Endothelial cell of umbilical vein (primary cell): ENCODE results near the gene KPNA2. TPM values are rescaled to one million over a fixed set of nuclear protein-coding genes. Genes with fewer than 3 reads are reported as not detected.

Experiments used
- BruUV-seq: library from RNA; stranded (reverse); fragments of 400-500 nt; replicated peaks from 2 replicates; lab custom pipeline; 2021; lab: Mats Ljungman, UMichigan
- CTCF ChIA-PET: fragments of 300-600, 350-600 bp; sonication (Branson Sonifier 250); formaldehyde crosslinking; loops from one replicate; lab custom pipeline; 2021; ENCODE audit warnings: antibody characterized with exemption, inconsistent platforms; lab: Charles Lee
- POLR2A ChIA-PET: fragments of 300-600, 350-600 bp; sonication (Branson Sonifier 250); formaldehyde crosslinking; loops from one replicate; lab custom pipeline; 2021; ENCODE audit warnings: antibody characterized with exemption, inconsistent platforms; lab: Charles Lee
- DNase-seq: peaks from one replicate; pipeline ENCODE4 v3.0.0-alpha.2; 2011; ENCODE audit warnings: low read depth, low spot score
- FAIRE-seq: peaks from 2 replicates; lab custom pipeline; 2011; peaks lifted over from hg19 to GRCh38; lab: Jason Lieb, UNC
- H2AFZ ChIP-seq: 2 replicates; pipeline ENCODE4 v1.6.0; 2012; ENCODE audit warnings: low read depth, low read length, control low read depth, inconsistent platforms
- H3K27ac ChIP-seq: 2 replicates; pipeline ENCODE4 v1.5.1; 2011; ENCODE audit warnings: low read depth, mild to moderate bottlenecking, control low read depth, low read length, moderate library complexity; ENCODE audit not compliant: insufficient read depth
- H3K27me3 ChIP-seq, 2 experiments: 2 replicates each; pipeline versions ENCODE4 v1.6.0 to v1.6.1; 2011; ENCODE audit warnings: low read length in 2 of 2, mixed read lengths in 1 of 2; ENCODE audit not compliant: control insufficient read depth in 2 of 2, insufficient read depth in 2 of 2
- H3K36me3 ChIP-seq, 2 experiments: 2 replicates in 1 of 2; 3 replicates in 1 of 2; pipeline ENCODE4 v1.5.1; 2011; ENCODE audit warnings: low read length in 2 of 2, mild to moderate bottlenecking in 1 of 2, moderate library complexity in 1 of 2; ENCODE audit not compliant: control insufficient read depth in 2 of 2, insufficient read depth in 2 of 2; ENCODE audit errors: extremely low read depth in 1 of 2
- H3K4me1 ChIP-seq: 3 replicates; pipeline ENCODE4 v1.5.1; 2011; ENCODE audit warnings: mild to moderate bottlenecking, low read length; ENCODE audit not compliant: control insufficient read depth, insufficient read depth; ENCODE audit errors: extremely low read depth
- H3K4me2 ChIP-seq: 2 replicates; pipeline ENCODE4 v1.6.1; 2011; ENCODE audit warnings: low read length, control low read depth, mixed read lengths; ENCODE audit not compliant: insufficient read depth
- H3K4me3 ChIP-seq, 3 experiments: fragments of 200-600 bp in 1 of 3; sonication (generic), shearing (Covaris generic) in 1 of 3; replicated peaks in 1 of 3; 2 replicates each; pipeline ENCODE4 v1.5.1; 2011 to 2016; ENCODE audit warnings: control low read depth in 3 of 3, low read length in 3 of 3, mild to moderate bottlenecking in 2 of 3, inconsistent platforms in 1 of 3, low read depth in 1 of 3, moderate library complexity in 1 of 3; ENCODE audit not compliant: insufficient read depth in 1 of 3
- H3K79me2 ChIP-seq: 2 replicates; pipeline ENCODE4 v1.6.0; 2012; ENCODE audit warnings: low read length, inconsistent platforms; ENCODE audit not compliant: control insufficient read depth, insufficient read depth
- H3K9ac ChIP-seq: replicated peaks from 2 replicates; pipeline ENCODE3; 2011; ENCODE audit warnings: low read length, control low read depth; ENCODE audit not compliant: insufficient read depth; ENCODE audit errors: extremely low read depth
- H3K9me1 ChIP-seq: replicated peaks from 3 replicates; pipeline ENCODE4 v1.6.0; 2011; ENCODE audit warnings: mild to moderate bottlenecking, low read length; ENCODE audit not compliant: control insufficient read depth, insufficient read depth; ENCODE audit errors: extremely low read depth
- H3K9me3 ChIP-seq: replicated peaks from 2 replicates; pipeline ENCODE4 v1.5.1; 2012; ENCODE audit warnings: low read length, inconsistent platforms; ENCODE audit not compliant: control insufficient read depth, insufficient read depth
- H4K20me1 ChIP-seq: replicated peaks from 2 replicates; pipeline ENCODE3; 2011; ENCODE audit warnings: mild to moderate bottlenecking, low read length; ENCODE audit not compliant: control insufficient read depth, insufficient read depth; ENCODE audit errors: extremely low read depth
- CTCF ChIP-seq, 2 donors: IDR thresholded peaks; 1 replicate in 1 of 2; 2 replicates in 1 of 2; pipeline ENCODE4 v1.5.1; 2011; ENCODE audit warnings: low read length in 2 of 2, mild to moderate bottlenecking in 2 of 2, moderate library complexity in 2 of 2, control low read depth in 1 of 2, inconsistent platforms in 1 of 2, low read depth in 1 of 2; ENCODE audit not compliant: insufficient read depth in 1 of 2; ENCODE audit errors: extremely low read depth in 1 of 2
- EZH2 ChIP-seq: IDR thresholded peaks from 2 replicates; pipeline ENCODE4 v1.6.1; 2012; ENCODE audit warnings: borderline replicate concordance, low read depth, mild to moderate bottlenecking, moderate library complexity, low read length, inconsistent platforms; ENCODE audit not compliant: severe bottlenecking
- FOS ChIP-seq: IDR thresholded peaks from 2 replicates; pipeline ENCODE4 v1.6.1; 2011; ENCODE audit warnings: mild to moderate bottlenecking, low read length, moderate library complexity, borderline replicate concordance; ENCODE audit not compliant: insufficient read depth
- GATA2 ChIP-seq: IDR thresholded peaks from 2 replicates; pipeline ENCODE4 v1.7.0; 2011; ENCODE audit warnings: low read depth, mild to moderate bottlenecking, moderate library complexity, mixed read lengths, low read length; ENCODE audit not compliant: insufficient read length, insufficient read depth
- JUN ChIP-seq: IDR thresholded peaks from 2 replicates; pipeline ENCODE4 v1.6.1; 2011; ENCODE audit warnings: borderline replicate concordance, low read depth; ENCODE audit not compliant: insufficient read length, insufficient read depth
- MAX ChIP-seq: IDR thresholded peaks from 2 replicates; pipeline ENCODE4 v1.6.1; 2011; ENCODE audit not compliant: insufficient read depth, insufficient read length
- MYC ChIP-seq: IDR thresholded peaks from one replicate; pipeline ENCODE4 v1.6.1; 2011; ENCODE audit warnings: mild to moderate bottlenecking, low read depth, low read length
- POLR2A ChIP-seq: IDR thresholded peaks from 2 replicates; pipeline ENCODE4 v1.6.1; 2012; ENCODE audit warnings: low read depth, mild to moderate bottlenecking, control low read depth, low read length
- POLR2AphosphoS5 ChIP-seq: IDR thresholded peaks from 2 replicates; pipeline ENCODE4 v1.6.1; 2012; ENCODE audit warnings: low read depth, mild to moderate bottlenecking, control low read depth, low read length, moderate library complexity; ENCODE audit not compliant: insufficient read depth
- dilution Hi-C: fragments of 300-500 bp; cut with MboI; formaldehyde crosslinking; loops from one replicate; pipeline ENCODE4 v1.15.0; 2019; ENCODE audit warnings: low sequenced_read_pairs; ENCODE audit not compliant: extremely low pct_ligation_motif_present
- intact Hi-C: fragments of 100-400 bp; cut with micrococcal nuclease; formaldehyde crosslinking; loops from one replicate; pipeline ENCODE4 v1.10.0; 2022
- polyA plus RNA-seq, 4 experiments: library from polyadenylated mRNA; depleted of rRNA in 3 of 4; stranded (reverse) in 3 of 4; unstranded in 1 of 4; fragments of >200 nt; gene quantifications; 2 replicates each; pipeline versions ENCODE4 v1.2.1 to v1.2.3, GENCODE V29; 2011 to 2012; ENCODE audit warnings: missing spikeins in 1 of 4
- total RNA-seq: library from RNA; stranded (reverse); gene quantifications from 2 replicates; pipeline ENCODE4 v1.2.3, GENCODE V29; 2021

The KPNA2 gene
- total and polyA plus RNA-seq, 2 donors (not counting 3 experiments of a cell fraction or from before 2014, with no cell fraction given): 252 to 382 TPM

GRCh38 chr17:68029512-68030215 lies 5.9 kb upstream of the KPNA2 start:
- H3K4me3 ChIP-seq: no peak overlapping the region
- BruUV-seq: no TSS peak

More at GRCh38 chr17:68029512-68030215, 5.9 kb upstream of the KPNA2 start:
- DNase-seq (no peak), FAIRE-seq (no peak)
- no peak for TF ChIP-seq JUN
- TF ChIP-seq GATA2: no peak
- no peak for TF ChIP-seq MAX
- TF ChIP-seq POLR2AphosphoS5: no peak
- TF ChIP-seq EZH2: no peak
- no peak for TF ChIP-seq CTCF (IDR thresholded peaks at IDR 0.05; ENCODE audit: extremely low read depth in 1 of 2, insufficient read depth in 1 of 2, low read depth in 1 of 2, low read length in 2 of 2)
- no peak for TF ChIP-seq POLR2A
- no peak for TF ChIP-seq FOS
- no peak for TF ChIP-seq MYC
- CTCF ChIA-PET: interaction anchor here (1.2 kb wide), 1 partner anchor 10 kb away, joined by 7 read pairs; no protein-coding TSS in a partner anchor
- intact Hi-C loops (no loop called here), dilution Hi-C loops (no loop called here)
- Histone ChIP-seq H3K27ac (no peak overlapping the region), H2AFZ (no peak overlapping the region), H3K9me3 (no peaks in the 10 kb centered on the region), H3K36me3 (no peaks in the 10 kb centered on the region), H3K9ac (no peak overlapping the region), H3K4me1 (peaks cover 3% of the 10 kb centered on the region), H3K9me1 (no peaks in the 10 kb centered on the region), H3K27me3 (no peaks in the 10 kb centered on the region), H3K79me2 (no peaks in the 10 kb centered on the region), H4K20me1 (no peaks in the 10 kb centered on the region), H3K4me2 (no peak overlapping the region)
- POLR2A ChIA-PET: no interaction called here
